ENCODE measurements around the gene RAD51B. TPM values are rescaled to one million over a fixed set of nuclear protein-coding genes. Genes with fewer than 3 reads are reported as not detected.

RAD51B gene
- polyA plus RNA-seq, 1 donor (not counting 4 experiments of a cell fraction or from before 2014, with no cell fraction given): 13.3 TPM

GRCh38 chr14:68253878-68254528 lies 434.4 kb downstream of the RAD51B start:
- H3K4me1 ChIP-seq (ENCODE audit: control insufficient read depth, extremely low read depth, insufficient read depth, low read length): peaks cover 17% of the 10 kb centered on the region
- DNase-seq (ENCODE audit: low read depth, low spot score) (no peak), FAIRE-seq (no peak)
- no peaks in the 10 kb centered on the region for H3K79me2 ChIP-seq (ENCODE audit: control insufficient read depth, insufficient read depth, low read length)
- no peaks in the 10 kb centered on the region for H4K20me1 ChIP-seq (ENCODE audit: control insufficient read depth, extremely low read depth, insufficient read depth, low read length)
- H3K27ac ChIP-seq (ENCODE audit: control insufficient read depth, insufficient read depth, low read length): no peak overlapping the region
- H3K9me1 ChIP-seq (ENCODE audit: control insufficient read depth, extremely low read depth, insufficient read depth, low read length): no peaks in the 10 kb centered on the region
- TF ChIP-seq EZH2 (IDR thresholded peaks at IDR 0.05; ENCODE audit: low read length) (no peak), CTCF (optimal IDR thresholded peaks at IDR 0.05 in 1 of 3, IDR thresholded peaks at IDR 0.05 in 1 of 3, conservative IDR thresholded peaks at IDR 0.05 in 1 of 3; ENCODE audit: extremely low read depth in 1 of 3, insufficient read depth in 2 of 3, low read length in 3 of 3) (no peak)
- no peak overlapping the region for H3K9ac ChIP-seq (ENCODE audit: control insufficient read depth, extremely low read depth, insufficient read depth, low read length)
- H3K27me3 ChIP-seq (ENCODE audit: control insufficient read depth, extremely low read depth, insufficient read depth, low read length): no peaks in the 10 kb centered on the region
- no peak overlapping the region for H3K4me3 ChIP-seq (ENCODE audit: control insufficient read depth in 2 of 3, extremely low read depth in 1 of 3, insufficient read depth in 2 of 3, low read depth in 1 of 3, low read length in 3 of 3)
- no peaks in the 10 kb centered on the region for H3K9me3 ChIP-seq (ENCODE audit: control insufficient read depth, low read depth, low read length)
- dilution Hi-C loops (cut with MboI; ENCODE audit: extremely low pct_ligation_motif_present, low sequenced_read_pairs): no loop called here
- H2AFZ ChIP-seq (ENCODE audit: control insufficient read depth, low read length): no peak overlapping the region
- H3K36me3 ChIP-seq (ENCODE audit: control insufficient read depth in 2 of 2, extremely low read depth in 1 of 2, insufficient read depth in 2 of 2, low read length in 2 of 2): no peaks in the 10 kb centered on the region
- no peak overlapping the region for H3K4me2 ChIP-seq (ENCODE audit: control insufficient read depth, extremely low read depth, insufficient read depth, low read depth, low read length)

GRCh38 chr14:68254669-68255527 lies 435.3 kb downstream of the RAD51B start:
- no peaks in the 10 kb centered on the region for H3K9me3 ChIP-seq (ENCODE audit: control insufficient read depth, low read depth, low read length)
- H3K4me2 ChIP-seq (ENCODE audit: control insufficient read depth, extremely low read depth, insufficient read depth, low read depth, low read length): no peak overlapping the region
- H3K4me3 ChIP-seq (ENCODE audit: control insufficient read depth in 2 of 3, extremely low read depth in 1 of 3, insufficient read depth in 2 of 3, low read depth in 1 of 3, low read length in 3 of 3): no peak overlapping the region
- FAIRE-seq (no peak), DNase-seq (ENCODE audit: low read depth, low spot score) (no peak)
- H3K4me1 ChIP-seq (ENCODE audit: control insufficient read depth, extremely low read depth, insufficient read depth, low read length): peaks cover 12% of the 10 kb centered on the region
- dilution Hi-C loops (cut with MboI; ENCODE audit: extremely low pct_ligation_motif_present, low sequenced_read_pairs): no loop called here
- no peaks in the 10 kb centered on the region for H4K20me1 ChIP-seq (ENCODE audit: control insufficient read depth, extremely low read depth, insufficient read depth, low read length)
- no peak overlapping the region for H3K27ac ChIP-seq (ENCODE audit: control insufficient read depth, insufficient read depth, low read length)
- H3K9me1 ChIP-seq (ENCODE audit: control insufficient read depth, extremely low read depth, insufficient read depth, low read length): no peaks in the 10 kb centered on the region
- no peaks in the 10 kb centered on the region for H3K27me3 ChIP-seq (ENCODE audit: control insufficient read depth, extremely low read depth, insufficient read depth, low read length)
- no peaks in the 10 kb centered on the region for H3K79me2 ChIP-seq (ENCODE audit: control insufficient read depth, insufficient read depth, low read length)
- H3K9ac ChIP-seq (ENCODE audit: control insufficient read depth, extremely low read depth, insufficient read depth, low read length): no peak overlapping the region
- H3K36me3 ChIP-seq (ENCODE audit: control insufficient read depth in 2 of 2, extremely low read depth in 1 of 2, insufficient read depth in 2 of 2, low read length in 2 of 2): no peaks in the 10 kb centered on the region
- H2AFZ ChIP-seq (ENCODE audit: control insufficient read depth, low read length): no peak overlapping the region
- TF ChIP-seq CTCF (optimal IDR thresholded peaks at IDR 0.05 in 1 of 3, IDR thresholded peaks at IDR 0.05 in 1 of 3, conservative IDR thresholded peaks at IDR 0.05 in 1 of 3; ENCODE audit: extremely low read depth in 1 of 3, insufficient read depth in 2 of 3, low read length in 3 of 3): no peak
- TF ChIP-seq EZH2 (IDR thresholded peaks at IDR 0.05; ENCODE audit: low read length): no peak

Measured in keratinocyte (primary cell).